Measurements from ENCODE around the gene ADK.
"Not testable (repeated sequence)": the region's sequence is repeated elsewhere in the genome, so short reads cannot be mapped to it uniquely, and the experiment has no call there.

Gene ADK

DNA sequence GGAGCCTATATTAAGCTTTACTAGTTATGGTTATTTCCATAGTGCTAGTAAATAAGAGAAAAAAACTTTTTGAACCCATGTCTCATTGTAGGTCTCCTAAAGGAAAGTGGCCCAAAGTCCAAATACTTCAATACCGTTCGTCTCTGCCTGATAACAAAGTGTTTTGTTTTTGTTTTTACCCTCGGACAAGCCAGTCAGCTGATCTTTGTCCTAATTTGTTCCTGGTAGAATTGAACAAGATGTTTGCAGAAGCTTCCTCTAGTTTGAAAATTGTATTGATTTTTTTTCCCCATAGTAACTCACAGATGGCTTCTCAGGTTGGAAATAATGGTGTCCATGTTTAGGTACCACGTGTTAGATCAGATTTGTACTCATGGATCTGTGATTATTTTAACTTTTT lies 339.5 kb downstream of the ADK start:
- DNase-seq (ENCODE audit: low spot score), result no peak

GRCh38 chr10:74491014-74491413 lies 340.0 kb downstream of the ADK start:
- DNase-seq (ENCODE audit: low spot score), result no peak

GRCh38 chr10:74496276-74496675 lies 345.3 kb downstream of the ADK start:
- DNase-seq (ENCODE audit: low spot score), result not testable (repeated sequence)

GRCh38 chr10:74498664-74499063 lies 347.6 kb downstream of the ADK start:
- DNase-seq (ENCODE audit: low spot score), result not testable (repeated sequence)

- DNase-seq (ENCODE audit: low spot score), result no peak
Measured at GRCh38 chr10:74500026-74500704, 349.1 kb downstream of the ADK start.

DNA sequence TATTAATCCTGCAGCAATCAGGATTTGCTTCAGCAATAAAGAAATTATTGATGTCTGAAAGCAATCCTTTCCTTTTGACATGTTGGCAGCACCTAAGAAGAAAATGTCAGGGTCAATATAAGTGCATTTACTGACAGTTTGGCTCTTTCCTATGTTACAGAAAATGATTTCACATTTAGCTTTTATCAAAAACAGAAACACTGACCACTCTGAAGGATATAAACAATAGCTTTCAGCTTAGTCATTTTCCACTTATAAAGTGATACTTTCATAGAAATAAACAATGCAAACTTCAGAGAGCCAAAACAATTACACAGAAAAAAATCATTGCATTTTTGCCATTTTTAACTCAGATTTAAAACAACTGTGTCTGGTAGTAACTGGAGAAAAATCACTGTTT lies 349.8 kb downstream of the ADK start:
- no peak for DNase-seq (ENCODE audit: low spot score)

DNA sequence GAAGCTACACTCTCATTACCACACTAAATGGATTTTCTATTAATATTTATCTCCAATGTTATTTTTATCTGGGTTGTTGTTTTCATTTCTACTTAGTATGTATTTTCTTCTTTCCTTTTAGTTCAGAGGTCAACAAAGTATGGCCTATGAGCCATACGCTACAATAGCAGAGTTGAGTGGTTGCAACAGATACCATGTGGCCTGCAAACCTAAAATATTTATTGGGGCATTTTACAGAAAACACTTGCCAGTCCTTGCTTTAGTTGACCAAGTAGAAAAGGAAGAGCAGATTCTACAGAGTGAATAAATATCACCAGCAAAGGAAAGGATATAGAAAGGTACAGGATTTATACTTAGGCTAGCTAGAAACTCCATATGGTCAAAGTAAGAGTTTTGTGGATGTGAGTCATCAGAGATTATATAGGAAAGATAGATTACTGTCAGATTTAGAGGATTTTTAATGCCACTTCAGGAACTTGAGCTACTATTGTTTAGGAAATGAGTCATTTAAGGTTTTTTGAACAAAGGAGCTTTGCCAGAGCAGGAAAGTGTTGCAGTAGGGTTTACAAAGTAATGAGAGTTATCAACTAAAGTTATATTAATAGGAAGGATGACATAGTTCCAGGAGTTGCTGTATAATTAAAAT lies 352.1 kb downstream of the ADK start:
- no peak for DNase-seq (ENCODE audit: low spot score)

GRCh38 chr10:74507951-74508350 lies 356.9 kb downstream of the ADK start:
- DNase-seq (ENCODE audit: low spot score), result no peak

DNA sequence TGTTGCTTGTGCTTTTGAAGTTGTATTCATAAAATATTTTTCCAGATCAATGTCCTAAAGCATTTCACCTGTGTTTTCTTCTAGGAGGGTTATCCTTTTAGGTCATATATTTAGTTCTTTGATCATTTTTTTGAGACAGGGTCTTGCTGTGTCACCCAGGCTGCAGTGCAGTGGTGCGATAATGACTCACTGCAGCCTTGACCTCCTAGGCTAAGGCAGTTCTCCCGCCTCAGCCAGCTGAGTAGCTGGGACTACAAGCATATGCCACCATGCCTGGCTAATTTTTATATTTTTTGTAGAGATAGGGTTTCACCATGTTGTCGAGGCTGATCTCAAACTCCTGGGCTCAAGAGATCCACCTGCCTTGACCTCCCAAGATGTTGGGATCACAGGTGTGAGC lies 359.6 kb downstream of the ADK start:
- no peak for DNase-seq (ENCODE audit: low spot score)

DNA sequence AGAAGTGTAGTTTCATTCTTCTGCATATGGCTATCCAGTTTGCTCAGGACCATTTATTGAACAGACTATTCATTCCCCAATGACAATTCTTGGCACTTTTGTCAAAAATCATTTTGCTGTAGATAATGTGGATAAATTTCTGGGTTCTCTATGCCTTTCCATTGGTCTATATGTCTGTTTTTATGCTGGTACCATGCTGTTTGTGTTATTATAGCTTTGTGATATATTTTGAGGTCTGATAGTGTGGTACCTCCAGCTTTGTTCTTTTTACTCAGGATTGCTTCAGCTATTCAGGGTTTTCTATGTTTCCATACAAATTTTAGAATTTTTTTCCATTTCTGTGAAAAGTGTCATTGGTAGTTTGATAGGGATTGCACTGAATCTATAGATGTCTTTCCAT lies 360.0 kb downstream of the ADK start:
- DNase-seq (ENCODE audit: low spot score), result no peak

DNA sequence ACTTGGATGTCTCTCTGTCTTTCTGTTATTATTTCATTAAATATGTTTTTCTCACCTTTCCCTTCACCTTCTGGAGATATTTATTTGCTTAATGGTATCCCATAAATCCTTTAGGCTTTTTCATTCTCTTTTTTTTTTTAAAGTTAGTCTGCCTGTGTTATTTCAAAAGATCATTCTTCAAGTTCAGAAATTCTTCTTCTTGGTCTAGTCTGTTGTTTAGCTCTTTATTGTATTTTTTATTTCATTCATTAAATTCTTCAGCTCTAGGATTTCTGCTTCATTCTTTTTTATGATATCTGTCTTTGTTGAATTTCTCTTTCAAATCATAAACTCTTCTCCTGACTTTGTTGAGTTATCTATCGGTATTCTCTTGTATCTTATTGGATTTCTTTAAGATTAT lies 363.3 kb downstream of the ADK start:
- DNase-seq (ENCODE audit: low spot score), result no peak

- no peak for DNase-seq (ENCODE audit: low spot score)
Measured at GRCh38 chr10:74518061-74518460, 367.0 kb downstream of the ADK start.

DNA sequence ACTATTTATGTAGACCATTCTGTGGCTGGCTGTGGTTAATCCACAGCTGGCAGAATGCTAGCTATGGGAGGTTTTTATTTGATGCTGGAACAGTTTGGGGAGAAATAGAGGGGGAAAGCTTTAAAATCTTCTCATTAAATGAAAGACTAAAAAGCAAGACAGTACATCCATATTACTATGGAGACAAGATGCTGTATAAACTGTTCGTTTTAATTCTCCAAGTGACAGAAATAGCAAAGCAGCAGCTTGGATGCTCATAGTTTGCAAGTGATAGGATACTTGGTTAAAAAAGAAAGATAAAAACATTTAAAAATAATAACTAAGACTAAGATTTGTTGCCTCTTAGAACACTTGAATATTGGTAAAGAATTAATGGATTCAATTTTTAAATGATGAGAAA lies 370.5 kb downstream of the ADK start:
- DNase-seq (ENCODE audit: low spot score), result no peak

DNA sequence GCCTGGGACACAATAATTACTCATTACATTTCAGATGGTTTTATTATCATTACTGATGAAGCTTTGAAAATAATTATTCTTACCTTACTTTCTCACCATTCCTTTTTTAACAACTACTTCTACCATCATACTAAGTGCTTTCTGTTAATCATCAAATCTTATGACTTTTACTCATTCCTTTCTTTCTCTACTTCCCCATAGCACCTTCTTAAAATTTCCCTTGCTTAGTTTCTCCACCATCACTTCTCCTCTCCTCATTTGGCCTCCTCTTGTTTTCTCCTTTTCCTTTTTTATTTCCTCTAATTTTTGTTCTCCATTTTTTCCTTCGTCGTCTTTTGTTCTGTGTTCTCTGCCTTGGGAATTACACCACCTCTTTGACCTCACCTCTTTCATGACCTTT lies 372.2 kb downstream of the ADK start:
- DNase-seq (ENCODE audit: low spot score), result no peak

- no peak for DNase-seq (ENCODE audit: low spot score)
Measured at GRCh38 chr10:74525885-74526284, 374.9 kb downstream of the ADK start.

DNA sequence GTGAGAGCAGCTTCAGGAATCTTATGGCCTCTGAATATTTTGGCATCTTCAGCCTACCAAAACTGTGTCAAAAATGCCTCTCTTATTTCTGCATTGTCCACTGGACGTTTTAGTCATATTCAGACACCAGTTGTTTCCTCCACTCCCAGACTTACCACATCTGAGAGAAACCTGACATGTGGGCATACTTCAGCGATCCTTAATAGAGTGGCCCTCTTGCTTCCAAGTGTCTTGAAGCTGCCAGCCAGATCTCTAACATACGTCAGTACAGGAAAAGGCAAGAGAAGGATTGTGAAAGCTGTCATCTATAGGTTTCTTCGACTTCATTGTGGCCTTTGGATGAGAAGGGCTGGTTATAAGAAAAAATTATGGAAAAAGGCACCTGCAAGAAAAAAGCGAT lies 376.6 kb downstream of the ADK start:
- DNase-seq (ENCODE audit: low spot score), result not testable (repeated sequence)

DNA sequence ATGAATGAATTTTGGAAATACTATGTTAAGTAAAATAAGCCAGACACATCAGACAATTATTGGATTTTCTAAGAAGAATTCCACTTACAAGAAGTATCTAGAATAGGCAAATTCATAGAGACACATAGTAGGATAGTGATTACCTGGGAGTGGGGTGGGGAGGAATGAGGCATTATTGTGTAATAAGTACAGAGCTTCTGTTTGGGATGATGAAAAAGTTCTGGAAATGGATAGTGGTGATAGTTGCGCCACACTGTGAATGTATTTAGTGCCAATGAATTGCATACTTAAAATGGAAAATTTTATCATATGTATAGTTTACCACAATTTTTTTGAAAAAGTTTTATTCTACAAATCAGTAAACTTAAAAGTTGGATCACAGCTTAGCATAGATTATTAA lies 378.2 kb downstream of the ADK start:
- DNase-seq (ENCODE audit: low spot score), result no peak

- no peak for DNase-seq (ENCODE audit: low spot score)
Measured at GRCh38 chr10:74530981-74531380, 380.0 kb downstream of the ADK start.

- DNase-seq (ENCODE audit: low spot score), result no peak
Measured at GRCh38 chr10:74539317-74539716, 388.3 kb downstream of the ADK start.

DNA sequence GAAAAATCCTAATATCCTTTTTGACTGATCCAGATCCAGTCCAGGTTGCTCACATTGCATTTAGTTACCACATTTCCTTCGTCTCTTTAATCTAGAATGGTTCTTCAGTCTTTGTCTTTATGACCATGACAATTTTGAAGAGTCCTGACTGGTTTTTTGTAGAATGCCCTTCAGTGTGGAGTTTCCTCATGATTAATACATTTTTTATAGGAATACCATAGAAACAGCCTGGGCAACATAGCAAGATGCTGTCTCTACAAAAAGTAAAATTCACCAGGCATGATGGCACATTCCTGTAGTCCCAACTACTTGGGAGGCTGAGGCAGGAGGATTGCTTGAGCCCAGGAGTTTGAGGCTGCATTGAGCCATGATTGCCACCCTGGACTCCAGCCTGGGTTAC lies 390.4 kb downstream of the ADK start:
- DNase-seq (ENCODE audit: low spot score), result no peak

DNA sequence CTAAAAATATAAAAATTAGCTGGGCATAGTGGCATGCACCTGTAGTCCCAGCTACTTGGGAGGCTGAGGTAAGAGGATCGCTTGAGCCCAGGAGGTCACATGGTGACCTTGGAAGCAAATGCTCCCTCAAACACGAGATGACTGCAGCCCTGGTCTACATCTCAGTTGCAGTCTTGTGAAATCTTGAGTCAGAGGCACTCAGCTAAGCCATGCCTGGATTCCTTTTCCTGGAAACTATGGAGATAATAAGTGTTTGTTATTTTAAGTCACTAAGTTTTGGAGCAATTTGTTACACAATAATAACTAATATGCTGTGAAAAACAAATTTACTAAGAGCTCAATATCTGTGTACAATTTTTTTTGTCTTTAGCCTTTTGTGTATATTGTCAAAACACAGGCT lies 391.1 kb downstream of the ADK start:
- peak; percentile 40 for DNase-seq (ENCODE audit: low spot score)

DNA sequence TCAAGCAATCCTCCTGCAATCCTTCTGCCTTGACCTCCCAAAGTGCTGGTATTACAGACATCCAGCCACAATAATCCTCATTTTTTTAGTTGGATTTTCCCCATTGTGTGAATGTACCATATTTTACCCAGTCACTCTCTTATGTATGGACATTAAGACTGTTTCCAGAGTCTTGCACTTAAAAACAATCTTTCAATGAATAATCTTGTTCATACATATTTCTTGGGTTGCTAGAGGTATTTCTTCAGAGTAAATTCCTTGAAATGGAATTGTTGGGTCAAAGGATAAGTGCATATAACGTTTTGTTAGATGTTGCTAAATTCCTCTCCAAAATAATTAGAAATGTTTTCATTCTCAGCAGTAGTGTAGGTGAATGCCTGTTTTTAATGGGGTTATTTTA lies 392.3 kb downstream of the ADK start:
- no peak for DNase-seq (ENCODE audit: low spot score)

GRCh38 chr10:74544106-74544505 lies 393.1 kb downstream of the ADK start:
- peak; percentile 2 for DNase-seq (ENCODE audit: low spot score)

DNA sequence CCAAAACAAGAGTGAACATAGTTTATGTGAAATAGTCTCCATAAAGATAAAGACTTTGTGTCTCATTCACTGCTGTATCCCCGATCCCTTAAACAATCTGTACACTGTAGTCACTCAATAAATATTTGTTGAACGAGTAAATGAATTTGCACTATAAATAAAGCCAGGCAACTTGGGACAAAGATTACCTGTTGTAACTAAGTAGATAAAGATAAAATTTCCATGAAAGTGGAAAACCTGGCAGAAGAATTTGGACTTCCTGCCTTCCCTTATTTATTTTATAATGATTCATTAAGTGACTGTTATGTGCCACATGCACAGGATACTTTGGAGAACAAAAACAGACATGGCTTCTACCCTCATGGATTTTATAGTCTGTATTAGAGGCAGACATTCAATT lies 397.7 kb downstream of the ADK start:
- no peak for DNase-seq (ENCODE audit: low spot score)

Data from hepatic stellate cell (primary cell).